ENCODE results near the gene MMP15.
"Not testable (repeated sequence)": the region's sequence is repeated elsewhere in the genome, so short reads cannot be mapped to it uniquely, and the experiment has no call there.

Gene MMP15

GRCh38 chr16:58086381-58087208, 61.0 kb downstream of the MMP15 start:
- DNase-seq (ENCODE audit: low read depth), result no peak

- no peak for DNase-seq (ENCODE audit: low read depth)
Observed at GRCh38 chr16:58087209-58087913, 61.8 kb downstream of the MMP15 start.

GRCh38 chr16:58088091-58088490, 62.5 kb downstream of the MMP15 start:
- no peak for DNase-seq (ENCODE audit: low read depth)

GRCh38 chr16:58090396-58090795, 64.8 kb downstream of the MMP15 start:
- DNase-seq (ENCODE audit: low read depth), result not testable (repeated sequence)

GRCh38 chr16:58094026-58094425, 68.5 kb downstream of the MMP15 start:
- DNase-seq (ENCODE audit: low read depth), result no peak

GRCh38 chr16:58094791-58095574, 69.4 kb downstream of the MMP15 start:
- DNase-seq (ENCODE audit: low read depth), result no peak

- DNase-seq (ENCODE audit: low read depth), result not testable (repeated sequence)
Observed at GRCh38 chr16:58095575-58095960, 70.0 kb downstream of the MMP15 start.

- no peak for DNase-seq (ENCODE audit: low read depth)
Observed at GRCh38 chr16:58096249-58096648, 70.7 kb downstream of the MMP15 start.

Data from T follicular helper cell (primary cell).